Testis (tissue), 3 donors: ENCODE measurements around the gene FBXL7. TPM values are rescaled to one million over a fixed set of nuclear protein-coding genes. Genes with fewer than 3 reads are reported as not detected.

Experiments used
- DNase-seq: peaks from one replicate; pipeline ENCODE4 v3.0.0-alpha.2; 2019
- H3K27ac ChIP-seq, 2 donors: fragments of 200-600 bp; sonication (generic); one replicate each; pipeline ENCODE4 v1.5.1; 2019
- H3K27me3 ChIP-seq: fragments of 200-600 bp; sonication (generic); one replicate; pipeline ENCODE4 v1.5.1; 2019
- H3K36me3 ChIP-seq: fragments of 200-600 bp; sonication (generic); one replicate; pipeline ENCODE4 v1.5.1; 2017; ENCODE audit warnings: low read depth; ENCODE audit errors: missing control alignments
- H3K4me1 ChIP-seq: fragments of 200-600 bp; sonication (generic); one replicate; pipeline ENCODE4 v1.5.1; 2019
- H3K4me3 ChIP-seq, 2 donors: fragments of 200-600 bp; sonication (generic); one replicate each; pipeline ENCODE4 v1.5.1; 2017 to 2019
- H3K9me3 ChIP-seq: fragments of 200-600 bp; sonication (generic); one replicate; pipeline ENCODE4 v1.5.1; 2017
- POLR2A ChIP-seq: fragments of 450-650 bp; IDR thresholded peaks from one replicate; pipeline ENCODE4 v1.6.1; 2017; ENCODE audit warnings: antibody characterized with exemption, mild to moderate bottlenecking, moderate library complexity
- WGBS, 2 donors: methylation state at CpG; one replicate each; pipeline ENCODE4 v1.1.5; 2018; 5-methylcytosine and 5-hydroxymethylcytosine counted together
- intact Hi-C: fragments of 100-400 bp; cut with DNase I; formaldehyde crosslinking; loops from one replicate; pipeline ENCODE4 v1.15.1; 2023; ENCODE audit warnings: low total_unique reads
- polyA plus RNA-seq: library from polyadenylated mRNA; stranded (reverse); fragments of 350-450 nt; fragmentation: Illumina TruSeq; extraction: RNeasy Lipid Tissue Mini Kit (QIAGEN cat#74804); gene quantifications from one replicate; pipeline ENCODE4 v1.2.3, GENCODE V29; 2014; ENCODE audit warnings: low read depth, low replicate concordance; ENCODE audit not compliant: insufficient read depth
- total RNA-seq, 2 donors: library from RNA; depleted of rRNA; stranded (reverse); fragments of >200 nt; gene quantifications; one replicate each; pipeline ENCODE4 v1.2.3, GENCODE V29; 2016
- TF ChIP-seq, protein P1 (sequence below), 3 experiments: fragments of 450-650 bp in 2 of 3; fragments of 200-600 bp in 1 of 3; sonication (generic) in 1 of 3; IDR thresholded peaks; one replicate each; pipeline ENCODE4 v1.5.1; 2016 to 2019; ENCODE audit warnings: antibody characterized with exemption in 3 of 3, mild to moderate bottlenecking in 2 of 3, moderate library complexity in 1 of 3

FBXL7 gene
- total and polyA plus RNA-seq, 3 donors from 2014 or later: 9.8 to 17.3 (median 15.2) TPM

- Histone ChIP-seq H3K4me3 (no peak overlapping the region), H3K27ac (no peak overlapping the region), H3K27me3 (no peaks in the 10 kb centered on the region), H3K4me1 (no peaks in the 10 kb centered on the region), H3K36me3 (no peaks in the 10 kb centered on the region), H3K9me3 (no peaks in the 10 kb centered on the region)
- no peak for TF ChIP-seq POLR2A
- TF ChIP-seq, protein P1, sequence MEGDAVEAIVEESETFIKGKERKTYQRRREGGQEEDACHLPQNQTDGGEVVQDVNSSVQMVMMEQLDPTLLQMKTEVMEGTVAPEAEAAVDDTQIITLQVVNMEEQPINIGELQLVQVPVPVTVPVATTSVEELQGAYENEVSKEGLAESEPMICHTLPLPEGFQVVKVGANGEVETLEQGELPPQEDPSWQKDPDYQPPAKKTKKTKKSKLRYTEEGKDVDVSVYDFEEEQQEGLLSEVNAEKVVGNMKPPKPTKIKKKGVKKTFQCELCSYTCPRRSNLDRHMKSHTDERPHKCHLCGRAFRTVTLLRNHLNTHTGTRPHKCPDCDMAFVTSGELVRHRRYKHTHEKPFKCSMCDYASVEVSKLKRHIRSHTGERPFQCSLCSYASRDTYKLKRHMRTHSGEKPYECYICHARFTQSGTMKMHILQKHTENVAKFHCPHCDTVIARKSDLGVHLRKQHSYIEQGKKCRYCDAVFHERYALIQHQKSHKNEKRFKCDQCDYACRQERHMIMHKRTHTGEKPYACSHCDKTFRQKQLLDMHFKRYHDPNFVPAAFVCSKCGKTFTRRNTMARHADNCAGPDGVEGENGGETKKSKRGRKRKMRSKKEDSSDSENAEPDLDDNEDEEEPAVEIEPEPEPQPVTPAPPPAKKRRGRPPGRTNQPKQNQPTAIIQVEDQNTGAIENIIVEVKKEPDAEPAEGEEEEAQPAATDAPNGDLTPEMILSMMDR (IDR thresholded peaks at IDR 0.05): no peak
- intact Hi-C loops: no loop called here
- DNase-seq: no peak
- 85 to 92% methylated on average over 5 of the region's 5 CpGs for WGBS, 2 donors
Measured at GRCh38 chr5:15529013-15529412, 29.0 kb downstream of the FBXL7 start.

GRCh38 chr5:15529821-15530220, 29.8 kb downstream of the FBXL7 start:
- WGBS, 2 donors: 85% methylated on average over 2 of the region's 2 CpGs
- intact Hi-C loops: no loop called here
- Histone ChIP-seq H3K4me1 (no peaks in the 10 kb centered on the region), H3K27ac (no peak overlapping the region), H3K36me3 (no peaks in the 10 kb centered on the region), H3K9me3 (no peaks in the 10 kb centered on the region), H3K27me3 (no peaks in the 10 kb centered on the region), H3K4me3 (no peak overlapping the region)
- no peak for DNase-seq
- TF ChIP-seq, protein P1 (IDR thresholded peaks at IDR 0.05): no peak
- no peak for TF ChIP-seq POLR2A

DNA sequence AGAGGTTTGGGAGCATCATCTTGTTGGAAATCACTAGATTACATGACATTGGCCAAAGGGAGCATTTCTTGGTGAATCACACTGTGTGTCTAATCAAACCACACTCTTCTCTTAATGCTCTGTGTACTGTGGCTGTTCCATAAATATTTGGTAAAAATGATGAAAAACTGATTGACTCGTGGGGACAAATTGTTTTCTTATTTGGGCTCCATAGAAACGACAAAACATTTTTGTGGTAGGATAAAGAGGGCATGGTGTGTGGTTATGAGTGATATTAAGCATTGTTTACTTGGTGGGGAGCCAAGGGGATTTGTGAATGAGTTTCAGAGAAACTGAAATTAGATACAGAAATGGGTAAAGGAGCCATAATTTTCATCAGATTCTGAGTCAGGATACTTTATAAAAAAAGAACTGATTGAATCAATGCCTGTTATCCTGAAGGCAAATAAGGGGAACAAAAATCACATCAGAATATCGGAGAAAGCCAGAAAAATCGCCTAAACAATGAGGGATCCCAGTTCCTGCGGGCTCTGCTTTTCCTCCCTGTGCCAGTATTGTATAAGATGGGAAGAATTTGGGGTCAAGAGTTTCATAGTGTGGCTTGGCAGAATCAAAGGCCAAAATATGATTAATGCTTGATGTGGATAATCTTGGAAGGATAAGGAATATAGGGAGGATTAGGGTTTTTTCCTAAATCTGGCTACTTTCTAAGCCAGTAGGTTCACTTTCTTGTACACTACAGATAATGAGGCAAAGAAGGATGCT, 33.3 kb downstream of the FBXL7 start:
- intact Hi-C loops: no loop called here
- no peaks in the 10 kb centered on the region for H3K4me1 ChIP-seq
- no peaks in the 10 kb centered on the region for H3K27me3 ChIP-seq
- WGBS, 2 donors: 70 to 80% methylated on average over 5 of the region's 5 CpGs
- no peaks in the 10 kb centered on the region for H3K9me3 ChIP-seq
- H3K36me3 ChIP-seq: no peaks in the 10 kb centered on the region
- TF ChIP-seq, protein P1 (IDR thresholded peaks at IDR 0.05): no peak
- TF ChIP-seq POLR2A: no peak
- H3K4me3 ChIP-seq: no peak overlapping the region
- no peak overlapping the region for H3K27ac ChIP-seq
- DNase-seq: no peak

DNA sequence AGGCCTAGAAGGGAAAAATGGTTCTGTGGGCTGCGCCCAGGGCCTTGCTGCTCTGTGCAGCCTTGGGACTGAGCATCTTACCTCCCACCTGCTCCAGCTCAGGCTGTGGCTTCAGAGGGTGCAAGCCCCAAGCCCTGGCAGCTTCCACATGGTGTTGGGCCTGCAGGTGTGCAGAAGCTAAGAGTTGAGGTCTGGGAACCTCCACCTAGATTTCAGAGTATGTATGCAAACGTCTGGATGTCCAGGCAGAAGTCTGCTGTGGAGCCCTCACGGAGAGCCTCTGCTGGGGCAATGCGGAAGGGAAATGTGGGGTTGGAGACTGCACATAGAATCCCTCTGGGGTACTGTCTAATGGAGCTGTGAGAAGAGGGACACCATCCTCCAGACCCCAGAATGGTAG, 36.0 kb downstream of the FBXL7 start:
- no peaks in the 10 kb centered on the region for H3K9me3 ChIP-seq
- 91 to 93% methylated on average over 4 of the region's 4 CpGs for WGBS, 2 donors

More for the DNA sequence above, 36.0 kb downstream of the FBXL7 start:
- H3K36me3 ChIP-seq: no peaks in the 10 kb centered on the region
- no peak overlapping the region for H3K27ac ChIP-seq
- no peaks in the 10 kb centered on the region for H3K27me3 ChIP-seq
- H3K4me1 ChIP-seq: no peaks in the 10 kb centered on the region
- TF ChIP-seq POLR2A: no peak
- TF ChIP-seq, protein P1 (IDR thresholded peaks at IDR 0.05): no peak
- no peak overlapping the region for H3K4me3 ChIP-seq
- intact Hi-C loops: no loop called here
- no peak for DNase-seq
